Mammary epithelial cell (primary cell): Measurements from ENCODE around the gene NDUFS5.

Experiments
- CTCF ChIP-seq, 2 donors: IDR thresholded peaks in 1 of 2; conservative IDR thresholded peaks in 1 of 2; 2 replicates each; pipeline ENCODE4 v1.5.1; 2011 to 2012; ENCODE audit warnings: inconsistent platforms in 2 of 2, low read length in 2 of 2, mild to moderate bottlenecking in 2 of 2, control low read depth in 1 of 2, low read depth in 1 of 2; ENCODE audit not compliant: insufficient read depth in 1 of 2; ENCODE audit errors: extremely low read depth in 1 of 2
- EZH2 ChIP-seq: IDR thresholded peaks from 2 replicates; pipeline ENCODE4 v1.6.1; 2012; ENCODE audit warnings: low read length, inconsistent platforms, borderline replicate concordance

- TF ChIP-seq EZH2: no peak
- TF ChIP-seq CTCF (conservative IDR thresholded peaks at IDR 0.05 in 1 of 2, IDR thresholded peaks at IDR 0.05 in 1 of 2; ENCODE audit: extremely low read depth in 1 of 2, insufficient read depth in 1 of 2, low read depth in 1 of 2, low read length in 2 of 2): no peak
Observed at GRCh38 chr1:39051956-39052355, 25.8 kb downstream of the NDUFS5 start.
